ENCODE results near the gene CPED1.

Gene CPED1

GRCh38 chr7:121139427-121139826, 150.9 kb downstream of the CPED1 start:
- H3K4me3 ChIP-seq (ENCODE audit: low read length), result no peak overlapping the region
- H3K4me1 ChIP-seq (ENCODE audit: control insufficient read depth, insufficient read depth, low read length), result no peaks in the 10 kb centered on the region
- H3K9me3 ChIP-seq (ENCODE audit: control insufficient read depth, insufficient read depth, low read length), result no peaks in the 10 kb centered on the region
- no peaks in the 10 kb centered on the region for H3K36me3 ChIP-seq (ENCODE audit: control insufficient read depth, insufficient read depth, low read length)
- no CpG with 5 or more reads among the region's 3 CpGs for WGBS (ENCODE audit: insufficient coverage, insufficient read length)
- DNase-seq (ENCODE audit: low read depth, low spot score), result no peak
- no peak overlapping the region for H3K27ac ChIP-seq (ENCODE audit: low read length)
- no peaks in the 10 kb centered on the region for H3K27me3 ChIP-seq (ENCODE audit: control insufficient read depth, insufficient read depth, low read length)

GRCh38 chr7:121140790-121141189, 152.3 kb downstream of the CPED1 start:
- Histone ChIP-seq H3K4me3 (ENCODE audit: low read length) (no peak overlapping the region), H3K4me1 (ENCODE audit: control insufficient read depth, insufficient read depth, low read length) (no peaks in the 10 kb centered on the region), H3K9me3 (ENCODE audit: control insufficient read depth, insufficient read depth, low read length) (no peaks in the 10 kb centered on the region), H3K27ac (ENCODE audit: low read length) (no peak overlapping the region), H3K27me3 (ENCODE audit: control insufficient read depth, insufficient read depth, low read length) (no peaks in the 10 kb centered on the region), H3K36me3 (ENCODE audit: control insufficient read depth, insufficient read depth, low read length) (no peaks in the 10 kb centered on the region)
- no peak for DNase-seq (ENCODE audit: low read depth, low spot score)
- no CpG with 5 or more reads among the region's 1 CpG for WGBS (ENCODE audit: insufficient coverage, insufficient read length)

DNA sequence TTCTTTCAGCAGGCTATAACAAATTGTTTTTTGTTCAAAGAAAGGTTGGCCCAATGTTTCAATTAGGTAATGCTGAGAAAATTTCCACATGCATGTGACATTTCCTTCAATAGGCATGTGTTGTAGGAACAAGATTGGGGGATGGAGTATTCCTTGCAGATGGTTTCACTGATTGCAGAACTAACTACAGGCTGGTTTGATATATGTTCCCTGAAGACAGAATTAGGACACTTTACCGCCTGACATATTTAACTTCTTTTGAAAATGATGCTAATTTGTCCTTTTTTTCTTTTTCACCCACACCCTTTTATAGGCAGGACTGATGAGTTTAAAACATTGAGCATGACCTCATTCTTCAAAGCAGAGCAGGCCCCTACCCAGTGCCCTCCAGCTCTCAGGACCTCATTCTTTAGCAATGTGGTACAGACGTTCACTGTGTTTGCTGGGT, 163.3 kb downstream of the CPED1 start:
- Histone ChIP-seq H3K27me3 (ENCODE audit: control insufficient read depth, insufficient read depth, low read length) (no peaks in the 10 kb centered on the region), H3K4me1 (ENCODE audit: control insufficient read depth, insufficient read depth, low read length) (no peaks in the 10 kb centered on the region), H3K27ac (ENCODE audit: low read length) (no peak overlapping the region), H3K36me3 (ENCODE audit: control insufficient read depth, insufficient read depth, low read length) (no peaks in the 10 kb centered on the region), H3K9me3 (ENCODE audit: control insufficient read depth, insufficient read depth, low read length) (no peaks in the 10 kb centered on the region), H3K4me3 (ENCODE audit: low read length) (no peak overlapping the region)
- WGBS (ENCODE audit: insufficient coverage, insufficient read length), result no CpG with 5 or more reads among the region's 2 CpGs
- no peak for DNase-seq (ENCODE audit: low read depth, low spot score)

DNA sequence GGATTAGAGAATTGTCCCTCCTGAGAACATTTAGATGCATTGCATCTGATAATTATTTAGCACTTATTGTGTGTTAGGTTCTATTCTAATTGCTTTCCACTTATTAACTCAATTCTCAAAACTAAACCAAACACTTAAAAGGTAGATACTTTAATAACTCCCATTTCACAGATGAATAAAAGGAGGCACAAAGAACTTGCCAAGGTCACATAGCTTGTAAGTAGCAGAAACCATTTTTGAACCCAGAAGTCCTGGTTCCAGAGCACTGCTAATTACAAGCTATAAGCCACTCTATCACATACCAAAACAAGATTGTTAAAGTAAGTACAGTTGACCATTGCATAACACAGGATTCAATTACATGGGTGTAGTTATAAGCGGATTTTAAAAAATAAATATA, 164.9 kb downstream of the CPED1 start:
- Histone ChIP-seq H3K9me3 (ENCODE audit: control insufficient read depth, insufficient read depth, low read length) (no peaks in the 10 kb centered on the region), H3K27ac (ENCODE audit: low read length) (no peak overlapping the region), H3K36me3 (ENCODE audit: control insufficient read depth, insufficient read depth, low read length) (no peaks in the 10 kb centered on the region), H3K4me3 (ENCODE audit: low read length) (no peak overlapping the region), H3K27me3 (ENCODE audit: control insufficient read depth, insufficient read depth, low read length) (no peaks in the 10 kb centered on the region), H3K4me1 (ENCODE audit: control insufficient read depth, insufficient read depth, low read length) (no peaks in the 10 kb centered on the region)
- no peak for DNase-seq (ENCODE audit: low read depth, low spot score)
- 100% methylated on average over 1 of the region's 1 CpG for WGBS (ENCODE audit: insufficient coverage, insufficient read length)

DNA sequence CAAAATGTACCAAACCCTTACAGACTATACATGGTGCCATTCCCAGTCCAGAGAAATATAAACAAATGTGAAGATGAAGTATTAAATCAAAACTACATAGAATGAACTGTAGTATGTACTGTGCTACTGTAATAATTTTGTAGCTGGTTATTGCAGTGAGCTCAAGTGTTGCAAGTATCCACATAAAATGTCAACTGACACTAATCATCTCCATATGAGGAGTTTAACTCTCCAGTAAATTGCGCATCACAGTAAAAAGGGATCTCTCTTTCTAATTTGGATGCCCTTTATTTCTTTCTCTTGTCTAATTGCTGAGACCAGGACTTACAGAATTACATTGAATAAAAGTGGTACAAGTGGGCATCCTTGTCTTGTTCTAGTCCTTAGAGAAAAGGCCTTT, 165.5 kb downstream of the CPED1 start:
- H3K36me3 ChIP-seq (ENCODE audit: control insufficient read depth, insufficient read depth, low read length), result no peaks in the 10 kb centered on the region
- no peaks in the 10 kb centered on the region for H3K4me1 ChIP-seq (ENCODE audit: control insufficient read depth, insufficient read depth, low read length)
- no CpG with 5 or more reads among the region's 1 CpG for WGBS (ENCODE audit: insufficient coverage, insufficient read length)
- H3K27ac ChIP-seq (ENCODE audit: low read length), result no peak overlapping the region
- no peaks in the 10 kb centered on the region for H3K9me3 ChIP-seq (ENCODE audit: control insufficient read depth, insufficient read depth, low read length)
- no peaks in the 10 kb centered on the region for H3K27me3 ChIP-seq (ENCODE audit: control insufficient read depth, insufficient read depth, low read length)
- H3K4me3 ChIP-seq (ENCODE audit: low read length), result no peak overlapping the region
- no peak for DNase-seq (ENCODE audit: low read depth, low spot score)

- Histone ChIP-seq H3K4me1 (ENCODE audit: control insufficient read depth, insufficient read depth, low read length) (no peaks in the 10 kb centered on the region), H3K4me3 (ENCODE audit: low read length) (no peak overlapping the region), H3K9me3 (ENCODE audit: control insufficient read depth, insufficient read depth, low read length) (no peaks in the 10 kb centered on the region), H3K36me3 (ENCODE audit: control insufficient read depth, insufficient read depth, low read length) (no peaks in the 10 kb centered on the region), H3K27me3 (ENCODE audit: control insufficient read depth, insufficient read depth, low read length) (no peaks in the 10 kb centered on the region), H3K27ac (ENCODE audit: low read length) (no peak overlapping the region)
- WGBS (ENCODE audit: insufficient coverage, insufficient read length), result no CpG with 5 or more reads among the region's 2 CpGs
- DNase-seq (ENCODE audit: low read depth, low spot score), result no peak
These were observed 168.3 kb downstream of the CPED1 start for GRCh38 chr7:121156825-121157224.

DNA sequence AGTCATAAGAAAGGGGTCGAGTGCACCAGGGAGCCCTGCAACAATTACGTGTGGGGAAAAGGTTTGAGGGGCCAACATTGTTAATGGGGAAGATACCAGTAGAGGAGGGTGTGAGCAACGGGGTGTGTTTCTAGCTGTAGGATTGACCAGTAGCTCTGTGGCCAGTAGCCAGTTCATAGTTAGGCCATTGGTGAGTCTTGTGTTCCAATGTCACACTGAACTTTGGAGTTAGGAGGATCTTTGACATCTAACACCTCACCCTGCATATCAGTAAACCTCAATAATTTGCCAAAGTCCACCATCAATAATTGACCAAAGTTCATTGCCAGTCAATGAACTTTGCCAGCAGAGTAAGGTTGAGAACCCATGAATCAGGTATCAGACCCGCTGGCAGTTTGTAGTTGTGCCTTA, 168.8 kb downstream of the CPED1 start:
- Histone ChIP-seq H3K27me3 (ENCODE audit: control insufficient read depth, insufficient read depth, low read length) (no peaks in the 10 kb centered on the region), H3K27ac (ENCODE audit: low read length) (no peak overlapping the region), H3K4me1 (ENCODE audit: control insufficient read depth, insufficient read depth, low read length) (no peaks in the 10 kb centered on the region), H3K9me3 (ENCODE audit: control insufficient read depth, insufficient read depth, low read length) (no peaks in the 10 kb centered on the region), H3K4me3 (ENCODE audit: low read length) (no peak overlapping the region), H3K36me3 (ENCODE audit: control insufficient read depth, insufficient read depth, low read length) (no peaks in the 10 kb centered on the region)
- no CpG with 5 or more reads among the region's 4 CpGs for WGBS (ENCODE audit: insufficient coverage, insufficient read length)
- no peak for DNase-seq (ENCODE audit: low read depth, low spot score)

DNA sequence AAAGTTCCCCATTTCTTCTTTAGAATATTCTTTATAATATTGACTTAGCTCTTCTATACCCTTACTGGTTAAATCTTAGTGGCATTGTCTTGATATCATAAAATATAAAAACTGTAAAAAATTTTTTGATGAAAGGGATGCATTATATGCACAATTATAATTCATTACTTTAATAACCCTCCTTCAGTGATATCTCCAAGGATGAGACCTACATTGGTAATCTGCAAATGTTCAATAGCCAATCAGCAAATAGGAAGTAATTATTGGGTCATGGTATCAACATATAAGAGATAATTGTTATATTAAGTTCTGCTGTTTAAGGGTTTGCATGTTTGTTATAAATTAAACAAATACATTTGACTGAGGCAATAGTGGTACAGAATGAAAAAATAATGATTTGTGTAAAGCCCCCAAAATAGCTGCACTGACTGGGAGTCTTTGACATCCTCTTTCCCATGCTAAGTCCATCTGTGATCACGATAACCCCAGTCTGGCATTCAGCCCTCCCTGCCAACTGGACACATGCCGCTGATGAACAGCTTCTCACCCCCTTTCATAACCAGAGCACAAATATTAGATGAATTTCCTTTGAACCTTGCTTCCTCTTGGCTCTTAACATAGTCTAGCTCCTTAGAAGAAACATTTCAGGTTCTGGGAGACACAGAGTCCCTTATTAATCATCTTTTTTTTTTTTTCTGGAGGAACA, 169.5 kb downstream of the CPED1 start:
- H3K27me3 ChIP-seq (ENCODE audit: control insufficient read depth, insufficient read depth, low read length), result no peaks in the 10 kb centered on the region
- WGBS (ENCODE audit: insufficient coverage, insufficient read length), result no CpG with 5 or more reads among the region's 2 CpGs

GRCh38 chr7:121158665-121159064, 170.2 kb downstream of the CPED1 start:
- Histone ChIP-seq H3K27ac (ENCODE audit: low read length) (no peak overlapping the region), H3K27me3 (ENCODE audit: control insufficient read depth, insufficient read depth, low read length) (no peaks in the 10 kb centered on the region), H3K4me1 (ENCODE audit: control insufficient read depth, insufficient read depth, low read length) (no peaks in the 10 kb centered on the region), H3K36me3 (ENCODE audit: control insufficient read depth, insufficient read depth, low read length) (no peaks in the 10 kb centered on the region), H3K4me3 (ENCODE audit: low read length) (no peak overlapping the region), H3K9me3 (ENCODE audit: control insufficient read depth, insufficient read depth, low read length) (no peaks in the 10 kb centered on the region)
- DNase-seq (ENCODE audit: low read depth, low spot score), result no peak
- WGBS (ENCODE audit: insufficient coverage, insufficient read length), result 100% methylated on average over 2 of the region's 3 CpGs

More for the DNA sequence above, 169.5 kb downstream of the CPED1 start:
- Histone ChIP-seq H3K4me3 (ENCODE audit: low read length) (no peak overlapping the region), H3K9me3 (ENCODE audit: control insufficient read depth, insufficient read depth, low read length) (no peaks in the 10 kb centered on the region), H3K4me1 (ENCODE audit: control insufficient read depth, insufficient read depth, low read length) (no peaks in the 10 kb centered on the region), H3K27ac (ENCODE audit: low read length) (no peak overlapping the region), H3K36me3 (ENCODE audit: control insufficient read depth, insufficient read depth, low read length) (no peaks in the 10 kb centered on the region)
- DNase-seq (ENCODE audit: low read depth, low spot score), result no peak

- no peak for DNase-seq (ENCODE audit: low read depth, low spot score)
- H3K4me3 ChIP-seq (ENCODE audit: low read length), result no peak overlapping the region
- no peaks in the 10 kb centered on the region for H3K4me1 ChIP-seq (ENCODE audit: control insufficient read depth, insufficient read depth, low read length)
- H3K27me3 ChIP-seq (ENCODE audit: control insufficient read depth, insufficient read depth, low read length), result no peaks in the 10 kb centered on the region
- H3K36me3 ChIP-seq (ENCODE audit: control insufficient read depth, insufficient read depth, low read length), result no peaks in the 10 kb centered on the region
- no peak overlapping the region for H3K27ac ChIP-seq (ENCODE audit: low read length)
- WGBS (ENCODE audit: insufficient coverage, insufficient read length), result no CpG with 5 or more reads among the region's 3 CpGs
- H3K9me3 ChIP-seq (ENCODE audit: control insufficient read depth, insufficient read depth, low read length), result no peaks in the 10 kb centered on the region
These were observed 171.0 kb downstream of the CPED1 start for GRCh38 chr7:121159553-121159952.

Data from iPS DF 6.9 (cell line).